Measurements from ENCODE around the gene PPDPF.

The PPDPF gene

GRCh38 chr20:63522091-63522868 lies 1.7 kb downstream of the PPDPF start:
- DNase-seq (ENCODE audit: low spot score), result no peak

GRCh38 chr20:63522981-63523611 lies 2.5 kb downstream of the PPDPF start:
- no peak for DNase-seq (ENCODE audit: low spot score)

GRCh38 chr20:63525185-63525584 lies 4.6 kb downstream of the PPDPF start:
- DNase-seq (ENCODE audit: low spot score), result no peak

GRCh38 chr20:63525971-63526370 lies 5.4 kb downstream of the PPDPF start:
- DNase-seq (ENCODE audit: low spot score), result no peak

DNA sequence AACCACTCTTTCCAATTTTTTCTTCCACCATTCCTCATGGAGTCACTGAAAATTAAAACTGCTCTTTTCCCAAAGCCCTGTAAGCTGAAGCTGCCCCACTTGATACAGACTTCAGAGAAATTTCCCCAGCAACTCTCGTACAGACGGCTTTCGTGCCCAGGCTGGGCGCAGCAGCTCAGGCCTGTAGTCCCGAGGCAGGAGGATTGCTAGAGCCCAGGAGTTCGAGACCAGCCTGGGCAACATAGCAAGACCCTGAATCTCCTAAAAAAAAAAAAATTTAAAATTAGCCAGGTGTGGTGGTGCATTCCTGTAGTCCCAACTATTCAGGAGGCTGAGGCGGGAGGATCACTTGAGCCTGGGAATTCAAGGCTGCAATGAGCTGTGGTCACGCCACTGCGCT lies 6.6 kb downstream of the PPDPF start:
- no peak for DNase-seq (ENCODE audit: low spot score)

- DNase-seq (ENCODE audit: low spot score), result no peak
Measured at GRCh38 chr20:63529180-63529860, 8.8 kb downstream of the PPDPF start.

DNA sequence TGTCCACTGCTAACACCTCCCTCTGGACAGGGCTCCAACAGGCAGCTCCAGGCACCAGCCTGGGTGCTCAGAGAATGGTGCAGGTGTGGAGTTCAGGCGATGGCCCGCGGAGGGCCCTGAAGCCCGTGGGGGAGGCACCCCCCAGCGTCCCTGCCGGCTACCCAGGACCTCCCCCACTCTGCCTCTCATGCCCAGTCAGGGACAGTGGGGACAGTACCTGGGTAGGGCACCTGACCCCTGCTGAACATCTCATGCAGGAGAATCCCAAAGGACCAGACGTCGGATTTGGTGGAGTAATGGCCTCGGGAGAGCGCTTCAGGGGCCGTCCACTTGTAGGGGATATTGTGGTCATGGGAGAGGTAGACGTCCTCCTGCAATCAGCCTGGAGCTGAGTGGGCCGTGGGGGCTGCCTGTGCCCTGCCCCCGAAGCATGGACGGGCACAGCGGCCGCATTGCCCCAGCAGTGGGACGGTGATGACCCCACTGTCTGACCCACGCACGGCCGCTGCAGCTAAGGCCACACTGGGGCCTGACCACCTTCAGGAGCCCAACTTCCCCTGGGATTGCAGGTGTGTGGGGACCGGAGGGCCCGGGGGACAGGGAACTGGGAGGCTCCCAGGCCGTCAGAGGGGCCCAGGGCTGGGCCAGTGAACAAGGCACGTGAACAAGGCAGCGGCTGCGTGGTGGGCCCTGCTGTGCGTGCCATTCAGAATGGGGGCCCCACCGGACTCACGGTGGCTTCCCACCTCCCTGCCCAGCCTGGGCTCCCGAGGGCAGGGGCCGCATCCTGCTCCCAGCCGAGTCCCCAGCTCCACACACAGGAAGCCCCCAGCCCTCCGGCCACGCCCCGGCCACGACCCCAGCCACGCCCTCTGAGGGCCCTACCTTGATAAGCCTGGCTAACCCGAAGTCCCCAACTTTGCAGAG lies 9.6 kb downstream of the PPDPF start:
- DNase-seq (ENCODE audit: low spot score), result no peak

GRCh38 chr20:63530788-63531160 lies 10.2 kb downstream of the PPDPF start:
- no peak for DNase-seq (ENCODE audit: low spot score)

GRCh38 chr20:63531686-63532448 lies 11.3 kb downstream of the PPDPF start:
- DNase-seq (ENCODE audit: low spot score), result no peak

DNA sequence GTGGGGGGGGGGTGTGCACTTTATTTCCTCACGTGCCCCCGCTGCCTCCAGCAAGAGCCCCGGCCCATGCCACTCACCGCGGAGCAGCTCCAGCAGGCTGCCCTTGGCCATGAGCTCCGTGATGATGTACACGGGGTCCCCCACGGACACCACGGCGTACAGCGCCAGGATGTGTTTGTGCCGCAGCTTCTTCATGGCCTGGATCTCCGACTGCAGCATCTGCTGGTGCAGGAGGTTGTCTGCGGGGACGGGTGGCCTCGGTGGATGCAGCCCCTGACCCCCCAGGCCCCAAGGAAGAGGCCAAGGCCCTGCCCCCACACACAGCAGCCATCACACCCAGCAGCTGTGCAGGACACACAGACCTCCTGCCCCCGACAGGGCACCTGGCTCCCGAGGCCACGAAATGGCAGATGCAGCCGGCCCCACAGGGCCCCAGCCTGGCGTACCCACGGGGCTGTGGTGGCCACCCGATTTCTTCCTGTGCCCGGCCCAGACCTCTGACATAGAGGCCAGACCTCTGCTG lies 11.9 kb downstream of the PPDPF start:
- no peak for DNase-seq (ENCODE audit: low spot score)

DNA sequence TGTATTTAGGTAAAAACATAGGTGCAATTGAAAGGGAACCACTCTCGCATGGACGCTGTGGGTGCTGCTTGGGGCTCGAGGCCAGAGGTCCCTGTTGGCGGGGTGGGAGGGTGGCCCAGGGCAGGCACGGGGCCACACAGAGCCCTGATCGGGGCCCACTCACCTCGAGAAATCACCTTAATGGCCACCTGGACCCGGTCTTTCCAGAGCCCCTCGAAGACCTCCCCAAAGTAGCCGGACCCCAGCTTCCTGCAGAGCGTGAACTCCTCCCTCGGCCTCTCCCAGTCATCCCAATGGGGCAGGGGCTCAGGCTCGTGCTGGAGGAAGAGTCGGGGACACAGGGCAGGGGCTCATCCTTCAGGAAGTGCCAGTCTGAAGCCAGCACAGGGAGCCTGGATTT lies 12.8 kb downstream of the PPDPF start:
- no peak for DNase-seq (ENCODE audit: low spot score)

DNA sequence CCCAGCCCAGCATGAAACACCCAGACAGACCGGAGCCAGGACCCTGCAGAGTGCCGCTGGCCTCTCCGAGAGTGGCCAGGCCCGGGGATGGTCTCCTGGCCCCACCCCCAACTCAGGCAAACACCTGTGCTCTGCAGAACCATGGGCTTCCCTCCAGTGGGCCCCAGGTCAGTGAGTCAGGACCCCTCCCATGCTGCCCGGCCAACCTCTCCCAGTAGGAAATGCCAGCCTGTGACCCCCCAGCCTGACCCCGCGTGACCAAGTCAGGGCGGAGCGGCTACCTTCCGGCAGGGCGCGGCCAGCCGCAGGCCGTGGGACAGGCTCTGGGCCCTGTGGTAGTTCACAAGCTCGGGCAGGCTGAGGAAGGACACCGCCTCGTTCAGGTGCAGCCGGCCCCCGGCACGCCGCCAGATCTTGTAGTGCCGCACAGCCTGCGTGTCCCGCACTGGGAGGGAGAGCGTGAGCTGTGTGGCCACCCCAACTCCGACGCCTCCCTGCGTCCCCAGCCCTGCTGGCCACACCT lies 13.4 kb downstream of the PPDPF start:
- DNase-seq (ENCODE audit: low spot score), result no peak

DNA sequence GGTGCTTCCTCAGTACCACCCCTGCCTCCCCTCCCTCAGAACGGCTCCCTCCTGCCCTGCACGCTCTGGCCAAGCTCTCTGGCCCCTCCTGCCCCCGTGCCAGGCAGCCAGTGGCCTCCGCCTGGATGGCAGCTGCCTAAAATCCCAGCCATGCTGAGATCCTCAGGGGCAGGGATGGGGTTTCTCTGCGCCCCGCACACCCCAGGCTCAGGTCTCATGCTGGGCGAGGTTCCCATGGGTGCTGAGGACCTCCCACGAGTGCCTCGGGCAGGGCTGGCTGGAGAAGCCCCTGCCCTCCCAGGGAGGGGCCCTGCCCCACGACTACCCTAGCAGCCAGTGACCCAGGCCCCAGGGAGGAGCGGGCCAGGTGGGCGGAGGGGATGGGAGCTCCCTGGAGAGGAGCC lies 13.9 kb downstream of the PPDPF start:
- no peak for DNase-seq (ENCODE audit: low spot score)

DNA sequence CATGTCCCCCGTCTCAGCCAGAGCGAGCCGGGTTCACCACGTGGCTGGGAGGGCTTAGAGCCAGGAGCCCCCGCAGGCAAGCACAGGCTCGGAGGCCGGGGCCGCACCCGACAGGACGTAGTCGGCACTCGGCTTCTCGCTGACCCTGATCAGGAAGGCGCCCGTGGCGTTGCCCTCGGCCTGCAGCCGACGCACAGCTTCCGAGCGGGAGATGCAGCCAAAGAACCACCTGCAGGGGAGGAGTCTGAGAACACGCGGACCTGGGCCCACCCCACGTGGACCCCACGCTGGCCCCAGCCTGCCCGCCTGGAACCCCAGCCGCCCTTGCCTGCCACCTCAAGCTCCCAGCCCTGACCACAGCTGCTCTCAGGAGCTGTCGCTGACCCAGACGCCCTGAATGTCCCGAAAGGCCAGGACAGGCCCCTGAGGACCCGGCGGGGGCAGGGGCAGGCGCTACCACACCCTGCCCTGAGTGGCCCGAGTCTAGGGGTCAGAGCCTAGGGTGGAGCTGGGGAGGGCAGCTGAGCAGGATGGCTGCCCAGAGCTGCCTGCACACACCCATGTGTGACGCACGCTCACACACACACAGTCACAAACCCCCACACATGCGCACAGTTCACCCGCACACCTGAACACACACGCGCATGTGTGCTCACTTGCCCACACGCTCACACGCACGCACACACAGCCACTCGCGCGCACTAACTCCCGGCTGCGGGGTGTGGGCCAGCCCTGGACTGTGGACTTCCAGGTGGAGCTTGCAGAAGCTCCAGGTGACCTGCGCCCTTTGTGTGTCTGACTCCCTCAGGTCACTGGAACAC lies 14.5 kb downstream of the PPDPF start:
- DNase-seq (ENCODE audit: low spot score), result no peak

GRCh38 chr20:63536241-63536977 lies 15.8 kb downstream of the PPDPF start:
- peak; percentile 75 for DNase-seq (ENCODE audit: low spot score)

- DNase-seq (ENCODE audit: low spot score), result no peak
Measured at GRCh38 chr20:63536997-63537524, 16.5 kb downstream of the PPDPF start, which contains the start of gene PTK6. PTK6 (minus strand) TSS chr20:63537376; CDS start chr20:63537314, 62 bp downstream.

DNA sequence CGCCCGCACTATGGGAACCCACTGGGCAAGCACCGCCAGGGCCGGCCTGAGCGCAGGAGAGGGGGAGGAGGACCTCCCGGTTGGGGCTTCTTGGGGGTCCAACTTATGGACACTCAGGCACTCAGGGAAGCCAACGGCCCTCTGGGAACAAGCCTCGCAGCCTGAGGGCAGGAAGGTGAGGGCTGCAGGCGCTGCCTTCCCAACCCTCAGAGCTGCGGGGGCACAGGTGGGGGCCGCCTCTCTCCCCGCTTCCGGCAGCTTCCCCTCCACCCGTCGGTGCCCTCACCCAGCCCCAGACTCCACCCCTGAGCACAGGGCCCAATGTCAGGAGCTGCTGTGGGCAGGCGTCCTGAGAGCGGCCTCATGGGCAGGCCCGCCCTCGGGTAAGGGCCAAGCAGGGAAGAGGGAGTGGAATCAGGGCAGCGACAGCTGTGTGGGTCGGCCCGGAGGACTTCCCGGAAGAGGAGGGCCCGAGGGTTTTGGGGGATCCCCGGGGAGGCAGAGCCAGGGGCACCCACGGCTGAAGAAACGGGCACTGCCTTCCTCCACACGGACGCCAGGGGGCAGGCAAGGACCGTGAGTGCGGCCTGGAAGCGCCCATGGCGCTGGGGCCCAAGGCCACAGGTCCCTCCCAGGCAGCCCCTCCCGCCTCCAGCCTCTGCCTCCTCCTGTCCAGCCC lies 17.1 kb downstream of the PPDPF start:
- DNase-seq (ENCODE audit: low spot score), result peak; percentile 98
